Hypothalamus (tissue), 51 donors: ENCODE results near the gene C14orf132.

Source experiments
- DNase-seq, 51 donors: peaks; one replicate each; lab custom pipeline; 2025; lab: John Stamatoyannopoulos, UW

C14orf132 gene

GRCh38 chr14:96139879-96140278, 100.7 kb downstream of the C14orf132 start:
- no peak for DNase-seq

- no peak for DNase-seq
Observed at GRCh38 chr14:96140952-96141351, 101.8 kb downstream of the C14orf132 start.
